Jurkat, Clone E6-1 (cell line): Measurements from ENCODE around the gene PGM1.

Experiments used
- DNase-seq: peaks from one replicate; pipeline ENCODE4 v3.0.0-alpha.2; 2011; ENCODE audit warnings: low read depth, low spot score
- H3K4me3 ChIP-seq: 2 replicates; pipeline ENCODE4 v1.5.1; 2011; ENCODE audit warnings: mild to moderate bottlenecking, low read length, control low read depth, moderate library complexity

The PGM1 gene

GRCh38 chr1:63595435-63595834 is 2.2 kb downstream of the PGM1 start:
- DNase-seq: no peak
- H3K4me3 ChIP-seq: no peak overlapping the region

- H3K4me3 ChIP-seq: no peak overlapping the region
- DNase-seq: no peak
Measured at GRCh38 chr1:63599799-63600198, 6.6 kb downstream of the PGM1 start.

- DNase-seq: no peak
- H3K4me3 ChIP-seq: no peak overlapping the region
Measured at GRCh38 chr1:63600248-63600647, 7.0 kb downstream of the PGM1 start.

DNA sequence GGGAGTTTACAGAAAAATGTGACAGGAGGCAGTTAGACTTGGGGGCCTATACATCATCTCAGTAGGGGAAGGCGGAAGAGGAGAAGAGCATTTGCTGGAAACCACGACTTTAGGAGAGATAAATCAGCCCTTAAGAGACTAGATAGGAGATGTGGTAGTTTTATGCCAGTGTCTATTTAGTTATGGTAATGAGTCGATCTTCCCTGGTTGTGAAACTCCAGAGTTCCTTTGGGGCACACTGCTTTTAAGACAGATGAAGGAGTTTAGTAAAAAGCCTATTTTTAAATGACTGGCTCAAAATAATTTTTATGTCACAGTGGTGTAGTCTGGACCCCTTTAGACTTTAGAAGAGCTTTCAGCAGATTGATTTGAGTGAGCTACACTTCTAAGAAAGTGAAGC is 7.8 kb downstream of the PGM1 start:
- DNase-seq: no peak
- no peak overlapping the region for H3K4me3 ChIP-seq

DNA sequence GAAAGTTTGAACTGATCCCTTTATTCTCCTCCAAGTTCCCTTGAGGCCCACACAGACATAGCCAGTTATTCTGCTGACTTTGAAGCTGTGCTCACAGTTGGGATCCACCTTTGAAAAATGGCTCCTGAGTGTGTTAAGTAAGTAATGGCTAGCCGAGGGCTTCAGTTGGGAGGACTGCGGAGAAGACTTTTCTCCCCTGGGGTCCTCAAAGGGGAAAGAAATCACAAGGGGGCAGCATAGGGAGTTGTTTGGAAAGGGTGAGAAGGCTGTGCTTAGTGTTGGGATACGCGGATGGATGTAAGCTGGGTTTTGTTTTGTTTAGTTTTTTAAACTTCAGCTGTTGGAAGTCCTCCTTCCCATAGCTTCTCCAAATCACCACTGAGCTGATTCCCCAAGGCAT is 8.3 kb downstream of the PGM1 start:
- H3K4me3 ChIP-seq: no peak overlapping the region
- no peak for DNase-seq

DNA sequence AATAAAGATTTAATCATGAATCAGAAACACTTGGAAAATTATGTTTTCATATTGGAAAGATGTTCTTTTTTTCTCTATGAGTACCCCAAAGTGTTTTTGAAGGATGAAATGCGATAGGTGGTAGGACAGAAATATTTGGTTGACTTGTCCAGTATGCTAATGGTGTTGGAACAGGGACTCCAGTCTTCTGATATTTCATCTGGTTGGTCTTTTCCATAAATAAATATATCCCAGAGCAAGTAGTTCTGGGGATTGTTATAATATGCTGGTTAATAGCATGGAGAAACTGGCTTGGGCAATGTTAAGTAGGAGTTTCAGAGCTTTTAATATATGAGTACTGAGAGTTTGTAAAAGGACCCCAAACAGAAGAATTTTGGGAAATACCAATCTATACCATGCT is 8.7 kb downstream of the PGM1 start:
- H3K4me3 ChIP-seq: no peak overlapping the region
- no peak for DNase-seq

- H3K4me3 ChIP-seq: no peak overlapping the region
- no peak for DNase-seq
Measured at GRCh38 chr1:63602629-63603028, 9.4 kb downstream of the PGM1 start.

GRCh38 chr1:63603810-63604209 is 10.6 kb downstream of the PGM1 start:
- no peak overlapping the region for H3K4me3 ChIP-seq
- DNase-seq: no peak

- no peak for DNase-seq
- no peak overlapping the region for H3K4me3 ChIP-seq
Measured at GRCh38 chr1:63607322-63607721, 14.1 kb downstream of the PGM1 start.

- H3K4me3 ChIP-seq: no peak overlapping the region
- no peak for DNase-seq
Measured at GRCh38 chr1:63611231-63611630, 18.0 kb downstream of the PGM1 start.

GRCh38 chr1:63612564-63612963 is 19.4 kb downstream of the PGM1 start:
- H3K4me3 ChIP-seq: no peak overlapping the region
- no peak for DNase-seq

DNA sequence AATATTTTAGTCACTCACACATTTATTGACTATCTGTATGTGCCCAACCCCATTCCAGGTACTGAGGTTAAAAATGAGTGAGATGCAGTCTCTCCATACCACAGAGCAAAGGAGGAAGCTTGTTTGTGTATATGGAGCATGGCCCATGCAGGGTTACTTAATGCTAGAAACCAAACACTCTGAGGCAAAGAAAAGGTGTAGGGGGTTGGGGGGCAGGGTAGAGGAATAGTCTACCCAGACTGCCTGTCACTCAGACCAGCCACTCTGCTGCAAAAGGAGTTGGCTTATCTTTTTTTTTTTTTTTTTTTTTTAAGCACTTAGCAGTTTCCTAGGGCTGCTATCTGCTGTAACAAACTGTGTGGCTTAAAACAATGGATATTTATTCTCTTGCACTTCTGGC is 19.8 kb downstream of the PGM1 start:
- H3K4me3 ChIP-seq: no peak overlapping the region
- DNase-seq: no peak

GRCh38 chr1:63615768-63616420 is 22.7 kb downstream of the PGM1 start:
- H3K4me3 ChIP-seq: no peak overlapping the region
- DNase-seq: peak; percentile 71

DNA sequence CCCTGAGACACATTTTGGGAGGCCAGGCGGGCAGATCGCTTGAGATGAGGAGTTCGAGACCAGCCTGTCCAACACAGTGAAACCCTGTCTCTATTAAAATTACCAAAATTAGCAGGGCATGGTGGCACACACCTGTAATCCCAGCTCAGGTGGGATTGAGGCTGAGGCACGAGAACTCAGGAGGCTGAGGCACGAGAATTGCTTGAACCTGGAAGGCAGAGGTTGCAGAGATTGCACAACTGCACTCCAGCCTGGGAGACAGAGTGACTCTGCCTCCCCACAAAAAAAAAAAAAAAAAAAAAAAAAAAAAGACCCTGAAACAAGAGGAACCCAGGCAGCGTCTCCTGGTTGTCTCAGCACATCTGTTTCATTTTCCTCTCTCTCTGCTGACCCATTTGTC is 24.2 kb downstream of the PGM1 start:
- no peak overlapping the region for H3K4me3 ChIP-seq
- no peak for DNase-seq

DNA sequence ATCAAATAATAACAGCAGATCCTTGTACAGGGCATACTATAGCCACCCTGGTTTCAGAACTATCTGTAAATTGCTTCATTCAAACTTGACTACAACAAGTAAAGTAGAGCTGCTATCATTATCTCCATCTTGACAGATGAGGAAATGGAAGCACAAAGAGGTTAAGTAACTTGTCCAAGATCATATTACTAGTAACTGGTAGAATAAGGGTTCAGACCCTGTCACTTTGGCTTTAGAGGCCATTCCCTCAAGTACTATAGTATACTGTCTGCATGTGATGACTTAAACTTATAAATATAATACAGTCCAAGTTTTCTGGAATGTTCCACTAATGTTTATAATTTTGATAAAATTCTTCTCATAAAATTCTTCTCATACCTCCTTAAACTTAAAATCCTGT is 24.8 kb downstream of the PGM1 start:
- H3K4me3 ChIP-seq: no peak overlapping the region
- no peak for DNase-seq

GRCh38 chr1:63619558-63619957 is 26.3 kb downstream of the PGM1 start:
- no peak overlapping the region for H3K4me3 ChIP-seq
- DNase-seq: no peak

GRCh38 chr1:63620671-63621070 is 27.5 kb downstream of the PGM1 start:
- H3K4me3 ChIP-seq: no peak overlapping the region
- no peak for DNase-seq

DNA sequence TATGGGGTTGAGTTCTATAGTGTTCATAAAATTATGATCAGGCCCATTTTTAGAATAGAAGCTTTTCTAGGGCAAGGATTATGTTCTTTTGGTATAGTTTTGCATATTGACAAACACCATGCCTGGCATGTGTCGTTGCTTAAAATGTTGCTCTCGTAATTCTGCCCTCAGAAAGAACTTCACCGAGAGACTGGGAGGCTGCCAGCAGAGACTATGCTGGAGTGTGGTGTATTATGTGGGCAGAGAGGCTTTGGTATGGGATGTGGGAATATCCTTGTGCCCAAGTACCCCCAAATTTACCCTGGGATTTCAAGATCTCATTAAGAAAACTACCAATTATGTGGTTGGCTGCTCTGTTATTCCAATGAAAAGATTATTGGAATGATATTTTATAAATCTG is 27.9 kb downstream of the PGM1 start:
- no peak overlapping the region for H3K4me3 ChIP-seq
- DNase-seq: no peak

DNA sequence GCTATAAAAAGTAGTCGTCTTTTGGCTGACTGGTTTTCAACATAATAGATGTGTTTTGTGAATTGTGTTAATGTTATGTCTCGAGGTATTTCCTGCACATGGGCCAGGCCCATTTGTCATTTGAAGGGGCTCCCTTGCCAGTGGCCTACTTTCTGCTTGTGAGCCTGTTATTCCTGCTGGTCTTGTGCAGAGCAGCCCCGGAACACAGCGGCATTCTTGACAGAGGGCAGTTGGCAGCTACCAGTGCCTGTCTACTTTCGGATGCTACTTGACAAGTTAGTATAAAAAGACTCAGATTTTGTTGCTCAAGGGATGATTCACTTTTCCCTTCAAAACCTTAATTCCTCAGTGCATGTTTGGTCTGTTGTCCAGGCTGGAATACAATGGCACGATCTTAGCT is 28.5 kb downstream of the PGM1 start:
- DNase-seq: no peak

GRCh38 chr1:63622849-63623566 is 29.8 kb downstream of the PGM1 start:
- H3K4me3 ChIP-seq: no peak overlapping the region
- DNase-seq: no peak

More for the DNA sequence above, 28.5 kb downstream of the PGM1 start:
- H3K4me3 ChIP-seq: no peak overlapping the region

- H3K4me3 ChIP-seq: no peak overlapping the region
- no peak for DNase-seq
Measured at GRCh38 chr1:63623952-63624351, 30.7 kb downstream of the PGM1 start.
